GM18498 (cell line): ENCODE results near the gene ST6GALNAC6.

ENCODE experiments used
- ATAC-seq: cut with Tn5 transposase; IDR thresholded peaks from one replicate; pipeline ENCODE4 v1.9.1; 2021; ENCODE audit warnings: mild to moderate bottlenecking, moderate library complexity; ENCODE audit not compliant: unreplicated experiment

ST6GALNAC6 gene

GRCh38 chr9:127899128-127899943 is at the start of gene ST6GALNAC6:
Gene ST6GALNAC6 (minus strand): TSS chr9:127899603. CDS start chr9:127897981, 1,622 bp downstream.
- peak; percentile 70 for ATAC-seq

- ATAC-seq: no peak
Measured at GRCh38 chr9:127947841-127948710, 48.7 kb upstream of the ST6GALNAC6 start.

- ATAC-seq: no peak
Measured at GRCh38 chr9:127946728-127947127, 47.3 kb upstream of the ST6GALNAC6 start.

- ATAC-seq: no peak
Measured at GRCh38 chr9:127945942-127946341, 46.5 kb upstream of the ST6GALNAC6 start.

GRCh38 chr9:127945338-127945737 is 45.9 kb upstream of the ST6GALNAC6 start:
- no peak for ATAC-seq

GRCh38 chr9:127944586-127945218 is 45.3 kb upstream of the ST6GALNAC6 start:
- no peak for ATAC-seq

- peak; percentile 53 for ATAC-seq
Measured at GRCh38 chr9:127943731-127944144, 44.3 kb upstream of the ST6GALNAC6 start.

GRCh38 chr9:127943011-127943662 is 43.7 kb upstream of the ST6GALNAC6 start:
- no peak for ATAC-seq

- no peak for ATAC-seq
Measured at GRCh38 chr9:127942216-127943010, 43.0 kb upstream of the ST6GALNAC6 start.

- ATAC-seq: no peak
Measured at GRCh38 chr9:127941961-127942215, 42.5 kb upstream of the ST6GALNAC6 start.

- no peak for ATAC-seq
Measured at GRCh38 chr9:127941062-127941960, 41.9 kb upstream of the ST6GALNAC6 start.

GRCh38 chr9:127940593-127940992 is 41.2 kb upstream of the ST6GALNAC6 start:
- no peak for ATAC-seq

- no peak for ATAC-seq
Measured at GRCh38 chr9:127938298-127938690, 38.9 kb upstream of the ST6GALNAC6 start.

GRCh38 chr9:127937388-127938297 is 38.2 kb upstream of the ST6GALNAC6 start, which contains the start of gene DPM2:
Gene DPM2 (minus strand): TSS chr9:127937854. CDS start chr9:127937820, 34 bp downstream.
- peak; percentile 91 for ATAC-seq

GRCh38 chr9:127937056-127937387 is 37.6 kb upstream of the ST6GALNAC6 start:
- ATAC-seq: no peak

GRCh38 chr9:127936347-127936852 is 37.0 kb upstream of the ST6GALNAC6 start:
- ATAC-seq: no peak

- ATAC-seq: no peak
Measured at GRCh38 chr9:127935765-127936221, 36.4 kb upstream of the ST6GALNAC6 start.

- no peak for ATAC-seq
Measured at GRCh38 chr9:127934986-127935385, 35.6 kb upstream of the ST6GALNAC6 start.
